Parathyroid adenoma (tissue), 2 donors: ENCODE data around the gene CCDC83.

Source experiments
- H2AFZ ChIP-seq: fragments of 300-600 bp; sonication (generic); one replicate; pipeline ENCODE4 v1.7.0; 2017; ENCODE audit warnings: antibody characterized with exemption, mild to moderate bottlenecking
- H3K27ac ChIP-seq: fragments of 300-600 bp; sonication (generic); one replicate; pipeline ENCODE4 v1.7.0; 2017
- H3K27me3 ChIP-seq: fragments of 300-600 bp; sonication (generic); one replicate; pipeline ENCODE4 v1.7.0; 2017; ENCODE audit warnings: low read length; ENCODE audit not compliant: control insufficient read depth, insufficient read depth
- H3K36me3 ChIP-seq: fragments of 300-600 bp; sonication (generic); one replicate; pipeline ENCODE4 v1.7.0; 2017; ENCODE audit warnings: low read length; ENCODE audit not compliant: control insufficient read depth, insufficient read depth
- H3K4me1 ChIP-seq: fragments of 300-600 bp; sonication (generic); one replicate; pipeline ENCODE4 v1.7.0; 2017; ENCODE audit warnings: control low read depth
- H3K4me2 ChIP-seq: fragments of 300-600 bp; sonication (generic); one replicate; pipeline ENCODE4 v1.7.0; 2017; ENCODE audit warnings: low read length
- H3K4me3 ChIP-seq: fragments of 300-600 bp; sonication (generic); one replicate; pipeline ENCODE4 v1.7.0; 2017; ENCODE audit warnings: low read depth, low read length
- H3K79me2 ChIP-seq: fragments of 300-600 bp; sonication (generic); one replicate; pipeline ENCODE4 v1.7.0; 2017; ENCODE audit warnings: control low read depth
- H3K9ac ChIP-seq: fragments of 300-600 bp; sonication (generic); one replicate; pipeline ENCODE4 v1.7.0; 2017; ENCODE audit warnings: mild to moderate bottlenecking
- H3K9me3 ChIP-seq: fragments of 300-600 bp; sonication (generic); one replicate; pipeline ENCODE4 v1.7.0; 2017; ENCODE audit warnings: low read length; ENCODE audit not compliant: control insufficient read depth
- CTCF ChIP-seq: fragments of 300-600 bp; sonication (generic); IDR thresholded peaks from one replicate; pipeline ENCODE4 v1.7.0; 2017; ENCODE audit warnings: antibody characterized with exemption, mild to moderate bottlenecking
- donor health status: primary hyperparathyroidism.

Gene CCDC83

GRCh38 chr11:85843929-85844328 lies 11.3 kb upstream of the CCDC83 start:
- no peaks in the 10 kb centered on the region for H3K9me3 ChIP-seq
- TF ChIP-seq CTCF: no peak
- no peak overlapping the region for H2AFZ ChIP-seq
- no peaks in the 10 kb centered on the region for H3K79me2 ChIP-seq
- no peaks in the 10 kb centered on the region for H3K4me1 ChIP-seq
- no peaks in the 10 kb centered on the region for H3K36me3 ChIP-seq
- no peak overlapping the region for H3K4me2 ChIP-seq
- H3K27me3 ChIP-seq: no peaks in the 10 kb centered on the region
- H3K4me3 ChIP-seq: no peak overlapping the region
- H3K9ac ChIP-seq: no peak overlapping the region
- H3K27ac ChIP-seq: no peak overlapping the region

GRCh38 chr11:85844439-85845123 lies 10.6 kb upstream of the CCDC83 start:
- Histone ChIP-seq H3K79me2 (no peaks in the 10 kb centered on the region), H3K4me3 (no peak overlapping the region), H3K4me2 (no peak overlapping the region), H2AFZ (no peak overlapping the region), H3K9me3 (no peaks in the 10 kb centered on the region), H3K27me3 (no peaks in the 10 kb centered on the region), H3K27ac (no peak overlapping the region), H3K4me1 (no peaks in the 10 kb centered on the region), H3K9ac (no peak overlapping the region), H3K36me3 (no peaks in the 10 kb centered on the region)
- no peak for TF ChIP-seq CTCF

- Histone ChIP-seq H3K4me2 (no peak overlapping the region), H3K79me2 (no peaks in the 10 kb centered on the region), H3K4me3 (no peak overlapping the region), H3K27me3 (no peaks in the 10 kb centered on the region), H3K4me1 (no peaks in the 10 kb centered on the region), H3K36me3 (no peaks in the 10 kb centered on the region), H3K9ac (no peak overlapping the region), H3K27ac (no peak overlapping the region), H3K9me3 (no peaks in the 10 kb centered on the region), H2AFZ (no peak overlapping the region)
- no peak for TF ChIP-seq CTCF
These were observed 10.0 kb upstream of the CCDC83 start for GRCh38 chr11:85845124-85845631.

- H2AFZ ChIP-seq: no peak overlapping the region
- H3K79me2 ChIP-seq: no peaks in the 10 kb centered on the region
- H3K27me3 ChIP-seq: no peaks in the 10 kb centered on the region
- TF ChIP-seq CTCF: no peak
- H3K4me1 ChIP-seq: no peaks in the 10 kb centered on the region
- H3K4me2 ChIP-seq: no peak overlapping the region
- no peak overlapping the region for H3K27ac ChIP-seq
- no peak overlapping the region for H3K4me3 ChIP-seq
- H3K9ac ChIP-seq: no peak overlapping the region
- no peaks in the 10 kb centered on the region for H3K9me3 ChIP-seq
- no peaks in the 10 kb centered on the region for H3K36me3 ChIP-seq
These were observed 7.7 kb upstream of the CCDC83 start for GRCh38 chr11:85847436-85847835.

GRCh38 chr11:85848006-85848405 lies 7.2 kb upstream of the CCDC83 start:
- no peak overlapping the region for H3K9ac ChIP-seq
- no peaks in the 10 kb centered on the region for H3K4me1 ChIP-seq
- no peaks in the 10 kb centered on the region for H3K36me3 ChIP-seq
- H3K27ac ChIP-seq: no peak overlapping the region
- H3K9me3 ChIP-seq: no peaks in the 10 kb centered on the region
- no peaks in the 10 kb centered on the region for H3K27me3 ChIP-seq
- TF ChIP-seq CTCF: no peak
- no peak overlapping the region for H3K4me2 ChIP-seq
- H2AFZ ChIP-seq: no peak overlapping the region
- H3K79me2 ChIP-seq: no peaks in the 10 kb centered on the region
- no peak overlapping the region for H3K4me3 ChIP-seq
